SK-N-SH (cell line): ENCODE data around the gene VAV1.

Source experiments
- CTCF ChIP-seq: fragments of 200-600 bp; sonication (generic); IDR thresholded peaks from 2 replicates; pipeline ENCODE4 v1.6.1; 2017; ENCODE audit warnings: antibody characterized with exemption, mild to moderate bottlenecking, moderate library complexity
- EP300 ChIP-seq, 2 experiments: IDR thresholded peaks; 2 replicates each; pipeline versions ENCODE4 v1.4.0 to v1.6.1; 2012; ENCODE audit warnings: borderline replicate concordance in 1 of 2, low read depth in 1 of 2, low read length in 1 of 2
- EZH2phosphoT487 ChIP-seq: fragments of 200-600 bp; sonication (generic); IDR thresholded peaks from 2 replicates; pipeline ENCODE4 v1.6.1; 2017; ENCODE audit warnings: low read depth, mixed run types, mild to moderate bottlenecking, antibody characterized with exemption, moderate library complexity, borderline replicate concordance
- FOXJ3 ChIP-seq: sonication (generic); formaldehyde crosslinking; IDR thresholded peaks from 2 replicates; pipeline ENCODE4 v1.5.1; 2020; ENCODE audit warnings: mild to moderate bottlenecking, missing genetic modification reagents
- FOXM1 ChIP-seq: IDR thresholded peaks from 2 replicates; pipeline ENCODE4 v1.4.0; 2012; ENCODE audit warnings: low read depth, mild to moderate bottlenecking
- GATA2 ChIP-seq: sonication (generic); formaldehyde crosslinking; IDR thresholded peaks from 2 replicates; pipeline ENCODE4 v1.5.0; 2020; ENCODE audit warnings: mild to moderate bottlenecking, missing genetic modification reagents
- JUND ChIP-seq: IDR thresholded peaks from 2 replicates; pipeline ENCODE4 v1.4.0; 2012
- MAX ChIP-seq: IDR thresholded peaks from 2 replicates; pipeline ENCODE4 v1.4.0; 2012; ENCODE audit warnings: low read depth
- NRF1 ChIP-seq: IDR thresholded peaks from 2 replicates; pipeline ENCODE4 v1.6.1; 2012; ENCODE audit warnings: low read depth, mild to moderate bottlenecking, low read length
- POLR2AphosphoS5 ChIP-seq: IDR thresholded peaks from 2 replicates; pipeline ENCODE4 v1.6.1; 2012; ENCODE audit warnings: low read depth, low read length
- RXRA ChIP-seq: IDR thresholded peaks from 2 replicates; pipeline ENCODE4 v1.4.0; 2012; ENCODE audit warnings: low read depth, mild to moderate bottlenecking, borderline replicate concordance
- YY1 ChIP-seq: IDR thresholded peaks from 2 replicates; pipeline ENCODE4 v1.4.0; 2012; ENCODE audit warnings: low read depth, mild to moderate bottlenecking
- TF ChIP-seq, protein P1 (sequence below): IDR thresholded peaks from 2 replicates; pipeline ENCODE4; 2012

DNA sequence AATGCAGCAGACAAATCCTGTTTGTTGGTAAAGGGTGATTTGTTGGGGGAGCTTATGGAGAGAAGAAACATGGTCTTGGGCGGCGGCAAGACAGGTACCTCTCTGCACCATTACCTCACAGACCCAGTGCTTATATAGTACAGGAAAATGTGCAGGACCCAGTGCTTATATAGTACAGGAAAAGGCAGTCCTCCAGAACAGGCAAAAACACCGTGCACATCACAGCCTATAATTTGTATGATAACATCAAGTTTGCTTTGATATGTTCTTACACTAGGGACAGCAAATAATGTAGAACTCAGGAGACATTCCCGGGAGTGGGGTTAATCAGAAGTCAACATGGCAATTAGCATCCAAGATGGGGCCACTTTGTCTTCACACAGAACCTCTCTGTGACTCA is 20.9 kb downstream of the VAV1 start:
- no peak for TF ChIP-seq FOXM1
- TF ChIP-seq CTCF: no peak
- TF ChIP-seq EZH2phosphoT487: no peak
- no peak for TF ChIP-seq GATA2 (CRISPR knock-in tag)
- no peak for TF ChIP-seq EP300 (IDR thresholded peaks at IDR 0.05; ENCODE audit: borderline replicate concordance in 1 of 2, low read depth in 1 of 2, low read length in 1 of 2)
- no peak for TF ChIP-seq POLR2AphosphoS5
- no peak for TF ChIP-seq JUND
- TF ChIP-seq YY1: no peak
- TF ChIP-seq, protein P1, sequence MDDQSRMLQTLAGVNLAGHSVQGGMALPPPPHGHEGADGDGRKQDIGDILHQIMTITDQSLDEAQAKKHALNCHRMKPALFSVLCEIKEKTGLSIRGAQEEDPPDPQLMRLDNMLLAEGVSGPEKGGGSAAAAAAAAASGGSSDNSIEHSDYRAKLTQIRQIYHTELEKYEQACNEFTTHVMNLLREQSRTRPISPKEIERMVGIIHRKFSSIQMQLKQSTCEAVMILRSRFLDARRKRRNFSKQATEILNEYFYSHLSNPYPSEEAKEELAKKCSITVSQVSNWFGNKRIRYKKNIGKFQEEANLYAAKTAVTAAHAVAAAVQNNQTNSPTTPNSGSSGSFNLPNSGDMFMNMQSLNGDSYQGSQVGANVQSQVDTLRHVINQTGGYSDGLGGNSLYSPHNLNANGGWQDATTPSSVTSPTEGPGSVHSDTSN: no peak
- no peak for TF ChIP-seq FOXJ3 (CRISPR knock-in tag)
- no peak for TF ChIP-seq MAX
- TF ChIP-seq NRF1: no peak
- no peak for TF ChIP-seq RXRA
